Measurements from ENCODE around the gene TAF1C.

DNA sequence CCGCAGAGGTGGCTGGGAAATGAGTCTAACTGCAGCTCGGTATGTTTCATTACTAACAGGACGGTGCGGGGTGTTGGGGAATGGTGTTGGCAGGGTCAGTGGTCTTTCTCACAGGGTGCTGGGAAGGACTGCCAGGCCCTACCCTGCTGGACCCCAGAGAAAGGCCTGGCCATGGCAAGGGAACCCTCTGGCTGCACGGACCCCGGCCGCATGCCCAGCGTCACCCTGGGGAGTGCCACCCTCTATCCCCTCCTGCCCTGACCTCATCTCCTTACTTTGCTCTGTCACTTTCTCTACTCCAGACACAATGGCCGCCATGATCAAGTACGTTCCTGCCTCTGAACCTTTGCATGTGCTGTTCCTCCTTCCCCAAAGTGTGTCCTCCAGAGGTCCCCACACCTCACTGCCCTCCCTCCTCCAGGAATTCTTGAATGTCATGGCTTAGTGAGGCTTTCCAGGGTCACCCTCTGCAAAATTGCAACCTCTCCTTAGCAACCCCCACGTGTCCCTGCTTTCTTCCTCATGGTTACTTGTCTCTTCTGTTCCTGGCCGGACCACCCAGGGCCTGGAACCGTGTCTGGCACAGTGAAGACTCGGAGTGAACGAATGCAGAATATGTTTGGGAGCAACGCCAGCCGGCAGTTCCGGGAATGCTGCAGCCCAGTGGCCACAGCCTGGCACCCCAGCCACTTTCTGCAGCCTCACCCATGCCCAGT, 19.3 kb upstream of the TAF1C start:
- TF ChIP-seq ELK1 (IDR thresholded peaks at IDR 0.05; ENCODE audit: borderline replicate concordance, low read depth, low read length) (no peak), CTCF (conservative IDR thresholded peaks at IDR 0.05; ENCODE audit: low read depth, low read length) (no peak), SMC3 (IDR thresholded peaks at IDR 0.05; ENCODE audit: low read depth, low read length) (no peak), POLR2A (IDR thresholded peaks at IDR 0.05; ENCODE audit: low read depth, low read length) (no peak), NFE2L2 (IDR thresholded peaks at IDR 0.05; ENCODE audit: low read depth, low read length) (no peak), BHLHE40 (IDR thresholded peaks at IDR 0.05; ENCODE audit: low read depth, low read length) (no peak), MAFK (IDR thresholded peaks at IDR 0.05; ENCODE audit: low read depth, low read length) (no peak), RAD21 (IDR thresholded peaks at IDR 0.05; ENCODE audit: low read length) (no peak), CEBPB (IDR thresholded peaks at IDR 0.05; ENCODE audit: low read depth, low read length) (no peak), MXI1 (IDR thresholded peaks at IDR 0.05; ENCODE audit: borderline replicate concordance, low read depth, low read length) (no peak)
- TF ChIP-seq, protein P1, sequence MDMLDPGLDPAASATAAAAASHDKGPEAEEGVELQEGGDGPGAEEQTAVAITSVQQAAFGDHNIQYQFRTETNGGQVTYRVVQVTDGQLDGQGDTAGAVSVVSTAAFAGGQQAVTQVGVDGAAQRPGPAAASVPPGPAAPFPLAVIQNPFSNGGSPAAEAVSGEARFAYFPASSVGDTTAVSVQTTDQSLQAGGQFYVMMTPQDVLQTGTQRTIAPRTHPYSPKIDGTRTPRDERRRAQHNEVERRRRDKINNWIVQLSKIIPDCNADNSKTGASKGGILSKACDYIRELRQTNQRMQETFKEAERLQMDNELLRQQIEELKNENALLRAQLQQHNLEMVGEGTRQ (IDR thresholded peaks at IDR 0.05; ENCODE audit: low read depth, low read length): no peak
